ENCODE data around the gene MEIS3. TPM values are rescaled to one million over a fixed set of nuclear protein-coding genes. Genes with fewer than 3 reads are reported as not detected.

The MEIS3 gene
- total RNA-seq, 2 experiments from 2014 or later, result 0.47 TPM; not detected in 1

DNA sequence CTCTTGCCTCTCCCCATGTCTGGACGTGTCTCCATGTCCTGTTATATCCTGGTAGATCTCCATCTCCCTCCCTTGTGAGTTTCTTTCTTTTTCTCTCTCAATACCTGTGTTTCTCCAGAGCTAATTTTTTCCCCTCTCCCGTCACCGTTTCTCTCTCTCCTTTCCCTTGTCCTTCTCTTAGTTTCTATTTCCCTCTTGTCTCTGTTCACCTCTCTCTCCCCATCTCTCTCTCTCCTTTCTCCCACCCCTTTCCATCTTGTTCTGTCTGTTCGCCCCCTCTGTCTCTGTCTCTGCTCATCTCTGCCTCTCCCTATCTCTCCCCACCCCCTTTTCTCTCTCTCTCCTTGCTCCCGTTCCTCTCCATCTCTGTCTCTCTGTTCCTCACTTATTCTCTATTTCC lies 39.3 kb upstream of the MEIS3 start:
- Histone ChIP-seq H3K4me3 (ENCODE audit: low read length) (no peak overlapping the region), H3K9me3 (ENCODE audit: control insufficient read depth in 1 of 2, insufficient read depth in 1 of 2, low read length in 2 of 2) (peaks cover 0 to 9% of the 10 kb centered on the region in 2 experiments), H3K27me3 (ENCODE audit: control insufficient read depth in 1 of 2, insufficient read depth in 2 of 2, low read length in 2 of 2) (peaks cover 50 to 60% of the 10 kb centered on the region in 2 experiments), H3K36me3 (ENCODE audit: insufficient read depth, low read length) (no peaks in the 10 kb centered on the region), H3K27ac (ENCODE audit: low read depth in 1 of 2, low read length in 2 of 2) (no peak overlapping the region), H3K4me1 (ENCODE audit: insufficient read depth, low read length) (peaks cover 3% of the 10 kb centered on the region)
- POLR2A ChIA-PET, result no interaction called here
- H3K27ac Mint-ChIP-seq, result no peak overlapping the region
- H3K4me1 Mint-ChIP-seq (ENCODE audit: low read depth), result no peaks in the 10 kb centered on the region
- intact Hi-C loops (cut with DNase I, micrococcal nuclease), result no loop called here
- H3K27me3 Mint-ChIP-seq, result peaks cover 42% of the 10 kb centered on the region
- CTCF ChIA-PET, result no interaction called here
- no peaks in the 10 kb centered on the region for H3K9me3 Mint-ChIP-seq
- no peaks in the 10 kb centered on the region for H3K36me3 Mint-ChIP-seq (ENCODE audit: low read depth)
- ATAC-seq (ENCODE audit: poor library complexity) (no peak), DNase-seq (no peak)
- TF ChIP-seq, protein P1, sequence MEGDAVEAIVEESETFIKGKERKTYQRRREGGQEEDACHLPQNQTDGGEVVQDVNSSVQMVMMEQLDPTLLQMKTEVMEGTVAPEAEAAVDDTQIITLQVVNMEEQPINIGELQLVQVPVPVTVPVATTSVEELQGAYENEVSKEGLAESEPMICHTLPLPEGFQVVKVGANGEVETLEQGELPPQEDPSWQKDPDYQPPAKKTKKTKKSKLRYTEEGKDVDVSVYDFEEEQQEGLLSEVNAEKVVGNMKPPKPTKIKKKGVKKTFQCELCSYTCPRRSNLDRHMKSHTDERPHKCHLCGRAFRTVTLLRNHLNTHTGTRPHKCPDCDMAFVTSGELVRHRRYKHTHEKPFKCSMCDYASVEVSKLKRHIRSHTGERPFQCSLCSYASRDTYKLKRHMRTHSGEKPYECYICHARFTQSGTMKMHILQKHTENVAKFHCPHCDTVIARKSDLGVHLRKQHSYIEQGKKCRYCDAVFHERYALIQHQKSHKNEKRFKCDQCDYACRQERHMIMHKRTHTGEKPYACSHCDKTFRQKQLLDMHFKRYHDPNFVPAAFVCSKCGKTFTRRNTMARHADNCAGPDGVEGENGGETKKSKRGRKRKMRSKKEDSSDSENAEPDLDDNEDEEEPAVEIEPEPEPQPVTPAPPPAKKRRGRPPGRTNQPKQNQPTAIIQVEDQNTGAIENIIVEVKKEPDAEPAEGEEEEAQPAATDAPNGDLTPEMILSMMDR (IDR thresholded peaks at IDR 0.05), result no peak
- no peak overlapping the region for H3K4me3 Mint-ChIP-seq

DNA sequence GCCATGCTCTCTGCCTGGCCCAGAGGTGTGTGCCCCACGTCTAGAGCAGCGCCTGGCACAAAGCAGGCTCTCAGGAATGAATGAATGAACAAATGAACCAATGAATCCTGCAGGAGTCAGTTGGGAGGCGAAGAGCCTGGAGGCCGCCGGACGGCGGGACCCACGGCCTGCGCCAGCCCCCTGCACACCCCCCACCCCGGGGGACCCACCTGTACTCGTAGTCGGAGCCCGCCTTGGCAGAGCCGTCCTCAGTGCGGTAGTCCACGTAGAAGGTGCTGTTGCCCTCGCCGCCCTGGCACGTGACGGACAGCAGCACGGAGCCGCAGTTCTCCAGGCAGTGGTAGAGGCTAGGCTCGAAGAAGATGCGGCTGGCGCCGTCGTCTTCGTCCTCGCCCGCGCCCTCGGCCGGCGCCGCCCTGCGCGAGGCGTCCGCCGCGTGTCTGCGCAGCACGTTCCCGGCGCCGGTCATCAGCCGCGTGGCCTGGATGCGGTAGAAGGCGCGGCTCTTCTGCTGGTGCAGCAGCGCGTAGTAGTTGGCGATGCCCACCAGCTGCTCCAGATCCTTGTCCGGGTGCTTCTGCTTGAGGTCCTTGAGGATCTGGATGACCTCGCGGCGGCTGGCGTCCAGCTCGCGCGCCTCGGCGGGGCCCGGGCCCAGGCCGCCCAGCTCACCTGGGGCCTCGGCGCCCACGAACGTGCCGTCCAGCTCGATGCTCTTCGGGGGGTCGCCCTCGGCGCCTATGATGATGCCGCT lies 37.6 kb upstream of the MEIS3 start:
- Histone ChIP-seq H3K36me3 (ENCODE audit: insufficient read depth, low read length) (no peaks in the 10 kb centered on the region), H3K27ac (ENCODE audit: low read depth in 1 of 2, low read length in 2 of 2) (no peak overlapping the region), H3K9me3 (ENCODE audit: control insufficient read depth in 1 of 2, insufficient read depth in 1 of 2, low read length in 2 of 2) (peaks cover 0 to 9% of the 10 kb centered on the region in 2 experiments), H3K4me3 (ENCODE audit: low read length) (no peak overlapping the region), H3K4me1 (ENCODE audit: insufficient read depth, low read length) (peaks cover 3% of the 10 kb centered on the region), H3K27me3 (ENCODE audit: control insufficient read depth in 1 of 2, insufficient read depth in 2 of 2, low read length in 2 of 2) (peaks cover 53 to 59% of the 10 kb centered on the region in 2 experiments)
- Mint-ChIP-seq H3K4me1 (ENCODE audit: low read depth) (no peaks in the 10 kb centered on the region), H3K27ac (no peak overlapping the region), H3K9me3 (no peaks in the 10 kb centered on the region), H3K27me3 (peaks cover 39% of the 10 kb centered on the region), H3K36me3 (ENCODE audit: low read depth) (no peaks in the 10 kb centered on the region), H3K4me3 (no peak overlapping the region)
- ATAC-seq (ENCODE audit: poor library complexity) (no peak), DNase-seq (no peak)
- ChIA-PET POLR2A (interaction anchor here (0.6 kb wide), 1 partner anchor 301 kb away, joined by 3 read pairs; no protein-coding TSS in a partner anchor), CTCF (no interaction called here)
- intact Hi-C loops (cut with DNase I, micrococcal nuclease), result no loop called here
- TF ChIP-seq, protein P1 (IDR thresholded peaks at IDR 0.05), result no peak

DNA sequence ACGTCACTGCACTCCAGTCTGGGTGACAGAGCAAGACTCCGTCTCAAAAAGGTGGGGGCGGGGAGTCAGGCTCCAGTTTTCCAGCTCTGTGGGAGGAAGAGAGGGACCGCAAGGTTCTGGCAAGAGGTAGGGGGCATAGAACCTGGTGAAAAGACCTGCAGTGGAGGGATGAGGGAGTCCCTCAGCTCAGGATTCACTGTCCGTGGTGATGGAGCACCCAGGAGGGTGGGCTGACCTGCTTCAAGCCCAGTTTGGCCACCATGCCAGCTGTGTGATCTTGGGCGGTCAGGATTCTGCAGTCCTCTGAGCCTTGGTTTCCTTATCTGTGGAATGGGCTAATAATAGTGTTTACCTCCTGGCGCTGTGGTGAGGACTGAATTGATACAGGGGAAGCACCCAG lies 31.2 kb upstream of the MEIS3 start:
- peaks cover 22 to 26% of the 10 kb centered on the region in 2 experiments for H3K27me3 ChIP-seq (ENCODE audit: control insufficient read depth in 1 of 2, insufficient read depth in 2 of 2, low read length in 2 of 2)
- no peak overlapping the region for H3K4me3 Mint-ChIP-seq

More for the DNA sequence above, 31.2 kb upstream of the MEIS3 start:
- Mint-ChIP-seq H3K27me3 (peaks cover 62% of the 10 kb centered on the region), H3K36me3 (ENCODE audit: low read depth) (no peaks in the 10 kb centered on the region), H3K9me3 (no peaks in the 10 kb centered on the region), H3K27ac (no peak overlapping the region), H3K4me1 (ENCODE audit: low read depth) (peaks cover 26% of the 10 kb centered on the region)
- H3K4me3 ChIP-seq (ENCODE audit: low read length), result no peak overlapping the region
- peaks cover 0 to 14% of the 10 kb centered on the region in 2 experiments for H3K9me3 ChIP-seq (ENCODE audit: control insufficient read depth in 1 of 2, insufficient read depth in 1 of 2, low read length in 2 of 2)
- H3K27ac ChIP-seq (ENCODE audit: low read depth in 1 of 2, low read length in 2 of 2), result no peak overlapping the region
- peaks cover 26% of the 10 kb centered on the region for H3K4me1 ChIP-seq (ENCODE audit: insufficient read depth, low read length)
- DNase-seq (no peak), ATAC-seq (ENCODE audit: poor library complexity) (no peak)
- ChIA-PET CTCF (no interaction called here), POLR2A (no interaction called here)
- TF ChIP-seq, protein P1 (IDR thresholded peaks at IDR 0.05), result no peak
- intact Hi-C loops (cut with DNase I, micrococcal nuclease), result no loop called here
- H3K36me3 ChIP-seq (ENCODE audit: insufficient read depth, low read length), result no peaks in the 10 kb centered on the region

Data from CD4-positive, alpha-beta T cell (primary cell).